ES-I3 (cell line): ENCODE measurements around the gene ZNF423.

ENCODE experiments used
- H3K36me3 ChIP-seq: 2 replicates; pipeline ENCODE4 v1.6.1; 2013; ENCODE audit warnings: mild to moderate bottlenecking, low read length, control low read depth, moderate library complexity; ENCODE audit not compliant: insufficient read depth
- H3K4me1 ChIP-seq: 2 replicates; pipeline ENCODE4 v1.6.1; 2013; ENCODE audit warnings: mild to moderate bottlenecking, control low read depth, low read length; ENCODE audit not compliant: insufficient read depth
- H3K9ac ChIP-seq: 2 replicates; pipeline ENCODE4 v1.6.1; 2013; ENCODE audit warnings: low read depth, mild to moderate bottlenecking, low read length, moderate library complexity
- H3K9me3 ChIP-seq: 2 replicates; pipeline ENCODE4 v1.6.1; 2013; ENCODE audit warnings: mild to moderate bottlenecking, low read length, moderate library complexity; ENCODE audit not compliant: control insufficient read depth, insufficient read depth

The ZNF423 gene

DNA sequence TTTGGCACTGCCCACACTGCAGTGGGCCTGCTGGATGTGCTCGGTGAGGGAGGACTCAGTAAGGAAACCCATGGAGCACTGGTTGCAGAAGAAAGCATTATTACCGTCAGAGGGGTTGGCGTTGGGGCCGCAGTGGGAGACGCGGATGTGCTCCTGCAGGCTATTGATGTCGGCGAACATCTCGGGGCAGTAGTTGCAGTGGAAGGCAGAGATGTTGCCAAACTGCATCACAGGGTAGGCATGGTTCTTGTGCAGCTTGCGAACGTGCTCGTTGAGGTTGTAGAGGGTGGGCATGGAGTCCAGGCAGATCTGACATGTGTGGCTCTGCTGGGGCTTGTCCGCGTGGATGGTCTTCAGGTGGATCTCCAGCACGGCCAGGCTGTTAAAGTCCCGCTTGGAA, 218.4 kb downstream of the ZNF423 start:
- Histone ChIP-seq H3K9me3 (no peaks in the 10 kb centered on the region), H3K36me3 (no peaks in the 10 kb centered on the region), H3K4me1 (peaks cover 24% of the 10 kb centered on the region), H3K9ac (no peak overlapping the region)

GRCh38 chr16:49636608-49637007, 219.3 kb downstream of the ZNF423 start:
- H3K4me1 ChIP-seq: peaks cover 16% of the 10 kb centered on the region
- H3K9me3 ChIP-seq: no peaks in the 10 kb centered on the region
- no peaks in the 10 kb centered on the region for H3K36me3 ChIP-seq
- H3K9ac ChIP-seq: no peak overlapping the region

- Histone ChIP-seq H3K9me3 (no peaks in the 10 kb centered on the region), H3K36me3 (no peaks in the 10 kb centered on the region), H3K4me1 (peaks cover 14% of the 10 kb centered on the region), H3K9ac (no peak overlapping the region)
Observed at GRCh38 chr16:49635591-49636581, 220.0 kb downstream of the ZNF423 start.

DNA sequence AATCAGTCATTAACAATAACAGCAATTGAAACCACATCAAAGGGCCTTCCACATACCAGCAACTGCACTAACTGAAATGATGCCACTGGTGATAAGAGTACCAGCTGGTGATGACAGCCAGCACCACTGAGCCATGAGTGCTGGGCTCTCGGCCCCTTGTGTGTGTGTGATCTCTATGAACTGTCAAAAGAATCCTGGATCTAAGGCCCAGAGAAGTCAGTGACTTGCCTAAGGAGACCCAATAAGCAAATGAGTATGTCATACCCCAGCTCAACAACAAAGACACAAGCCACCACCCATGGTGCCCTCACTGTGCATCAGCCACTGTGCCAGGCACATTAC, 220.9 kb downstream of the ZNF423 start:
- H3K36me3 ChIP-seq: no peaks in the 10 kb centered on the region
- H3K9me3 ChIP-seq: peaks cover 1% of the 10 kb centered on the region; the same call in 1 of the 2 replicates
- no peak overlapping the region for H3K9ac ChIP-seq
- peaks cover 10% of the 10 kb centered on the region for H3K4me1 ChIP-seq

- H3K9ac ChIP-seq: no peak overlapping the region
- peaks cover 7% of the 10 kb centered on the region for H3K4me1 ChIP-seq
- no peaks in the 10 kb centered on the region for H3K36me3 ChIP-seq
- peaks cover 3% of the 10 kb centered on the region; the same call in 1 of the 2 replicates for H3K9me3 ChIP-seq
Observed at GRCh38 chr16:49634235-49635008, 221.5 kb downstream of the ZNF423 start.

GRCh38 chr16:49632795-49633184, 223.1 kb downstream of the ZNF423 start:
- H3K4me1 ChIP-seq: peaks cover 2% of the 10 kb centered on the region; the same call in 1 of the 2 replicates
- no peaks in the 10 kb centered on the region for H3K36me3 ChIP-seq
- peaks cover 3% of the 10 kb centered on the region; the same call in 1 of the 2 replicates for H3K9me3 ChIP-seq

DNA sequence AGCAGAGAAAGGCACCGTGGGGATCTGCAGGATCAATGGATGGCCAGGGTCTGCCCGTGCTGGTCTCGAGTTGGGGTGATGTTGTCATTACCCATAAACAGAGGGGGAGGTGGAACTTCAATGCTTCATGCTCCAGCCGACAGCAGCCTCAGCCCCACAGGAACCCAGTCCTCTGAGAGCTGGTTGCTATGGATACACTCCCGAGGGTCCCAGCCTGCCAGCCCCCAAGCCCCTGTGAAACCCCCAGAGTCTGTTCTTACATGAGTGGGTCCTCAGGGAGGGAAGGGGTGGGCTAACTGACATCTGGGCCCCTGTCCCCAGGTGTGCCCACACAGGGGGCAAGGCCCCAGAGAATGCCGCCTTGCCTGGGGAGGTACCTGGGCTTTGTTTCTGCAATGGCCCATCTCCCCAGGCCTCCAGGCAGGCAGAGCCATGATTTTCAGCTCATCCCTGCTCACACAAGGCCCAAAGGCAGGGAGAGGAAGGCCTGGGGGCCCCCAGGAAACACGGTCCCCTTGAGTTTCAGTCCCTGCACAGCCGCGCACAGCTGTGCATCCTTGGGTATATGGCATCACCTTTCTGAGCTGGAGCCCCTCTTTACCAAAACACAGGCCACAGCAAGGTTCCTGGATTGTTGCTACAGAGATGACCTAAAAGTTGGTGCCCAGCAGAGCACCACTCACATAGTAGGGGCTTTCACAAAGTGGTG, 223.7 kb downstream of the ZNF423 start:
- peaks cover 3% of the 10 kb centered on the region; the same call in 1 of the 2 replicates for H3K9me3 ChIP-seq
- no peaks in the 10 kb centered on the region for H3K36me3 ChIP-seq
- H3K4me1 ChIP-seq: peaks cover 2% of the 10 kb centered on the region; the same call in 1 of the 2 replicates
- no peak overlapping the region for H3K9ac ChIP-seq

More at GRCh38 chr16:49632795-49633184, 223.1 kb downstream of the ZNF423 start:
- no peak overlapping the region for H3K9ac ChIP-seq

DNA sequence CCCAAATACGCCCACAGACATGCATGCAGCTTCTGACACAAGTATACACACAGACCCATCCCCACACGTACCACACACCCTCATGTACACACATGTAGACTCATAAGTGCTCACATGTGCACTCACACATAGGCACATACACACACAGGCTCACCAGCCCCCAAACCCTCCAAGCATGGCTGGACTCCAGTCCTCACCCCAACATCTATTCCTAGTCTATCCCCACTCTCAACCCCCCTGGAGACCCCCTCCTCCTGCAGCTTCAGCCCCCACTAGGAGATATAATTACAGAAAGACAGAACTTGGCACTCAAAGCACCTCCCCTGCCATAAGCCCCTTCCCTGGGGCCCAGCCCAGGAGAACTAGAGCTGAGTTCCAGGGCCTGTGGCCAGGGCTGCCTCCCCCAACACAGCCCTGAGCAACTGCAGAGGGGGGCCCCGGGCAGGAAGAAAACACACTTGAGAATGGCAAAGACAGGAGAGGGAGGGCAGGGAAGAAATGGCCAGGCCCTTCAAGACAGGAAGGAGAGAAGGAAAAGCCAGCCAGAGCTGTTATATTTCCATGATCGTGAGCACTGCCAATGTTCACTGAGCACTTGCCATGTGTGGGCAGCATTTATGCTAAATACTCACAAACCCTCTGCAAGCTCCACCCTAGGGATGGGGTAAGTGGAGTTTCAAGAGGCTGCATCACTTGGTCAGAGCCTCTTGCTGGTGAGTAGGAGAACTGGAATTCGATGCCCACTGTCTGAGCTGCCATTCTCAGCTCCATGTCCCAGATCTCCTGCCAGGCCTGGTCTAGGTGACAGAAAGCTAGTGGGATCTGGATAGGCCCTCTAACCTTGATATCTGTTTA, 224.5 kb downstream of the ZNF423 start:
- Histone ChIP-seq H3K9ac (no peak overlapping the region), H3K36me3 (no peaks in the 10 kb centered on the region), H3K9me3 (peaks cover 3% of the 10 kb centered on the region; the same call in 1 of the 2 replicates), H3K4me1 (peaks cover 2% of the 10 kb centered on the region; the same call in 1 of the 2 replicates)

DNA sequence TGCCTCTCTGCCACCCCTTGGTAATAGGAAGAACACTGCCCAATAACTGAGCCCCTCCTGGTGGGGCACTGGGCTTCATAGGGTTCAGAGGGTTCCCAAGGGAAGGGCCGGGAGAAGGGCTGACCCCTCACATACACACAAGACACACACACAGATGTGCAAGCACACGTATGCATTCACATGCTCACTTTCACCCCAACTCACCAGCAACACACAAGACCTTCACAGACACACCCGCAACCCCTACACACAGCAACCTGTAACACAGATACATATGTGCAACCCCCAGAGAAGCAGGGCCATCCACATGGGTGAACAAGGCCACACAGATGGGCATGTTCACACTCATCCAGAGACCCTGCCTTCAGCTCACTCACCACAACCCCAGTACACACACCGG, 225.1 kb downstream of the ZNF423 start:
- Histone ChIP-seq H3K9ac (no peak overlapping the region), H3K4me1 (peaks cover 2% of the 10 kb centered on the region; the same call in 1 of the 2 replicates), H3K36me3 (no peaks in the 10 kb centered on the region), H3K9me3 (peaks cover 3% of the 10 kb centered on the region; the same call in 1 of the 2 replicates)

DNA sequence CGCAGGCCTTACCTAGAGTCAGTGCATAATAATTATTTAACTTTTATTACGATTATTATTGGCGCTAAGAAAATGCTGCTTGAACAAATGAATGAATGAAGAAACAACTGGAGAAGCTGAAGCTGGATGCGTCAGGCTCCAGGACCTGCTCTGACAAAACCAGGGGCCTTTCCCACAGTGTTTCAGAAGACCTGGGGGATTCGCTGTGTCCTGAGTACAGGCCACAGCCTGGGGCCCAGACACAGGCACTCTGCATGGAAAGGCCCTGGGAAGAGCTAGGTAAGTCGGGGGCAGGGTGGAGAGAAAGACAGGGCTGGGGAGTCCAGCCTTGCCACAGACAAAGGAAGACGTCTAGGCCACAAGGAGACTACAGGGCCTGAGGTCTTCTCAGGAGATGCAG, 226.1 kb downstream of the ZNF423 start:
- H3K9me3 ChIP-seq: peaks cover 3% of the 10 kb centered on the region; the same call in 1 of the 2 replicates
- no peaks in the 10 kb centered on the region for H3K36me3 ChIP-seq
- H3K9ac ChIP-seq: no peak overlapping the region
- H3K4me1 ChIP-seq: peaks cover 2% of the 10 kb centered on the region; the same call in 1 of the 2 replicates

DNA sequence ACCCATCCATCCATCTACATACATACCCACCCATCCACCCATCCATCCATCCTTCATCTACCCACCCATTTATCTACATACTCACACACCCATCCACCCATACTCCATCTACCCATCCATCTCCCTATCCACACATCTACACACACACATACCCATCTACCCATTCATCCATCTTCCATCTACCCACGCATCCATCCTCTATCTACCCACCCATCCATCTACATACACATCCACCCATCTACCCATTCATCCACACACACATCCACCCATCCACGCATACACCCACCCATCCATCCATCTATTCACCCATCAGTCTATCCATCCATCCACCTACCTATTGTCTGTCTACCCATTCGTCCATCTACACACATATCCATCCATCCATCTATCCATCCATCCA, 227.8 kb downstream of the ZNF423 start:
- no peak overlapping the region for H3K9ac ChIP-seq

GRCh38 chr16:49625311-49626065, 230.4 kb downstream of the ZNF423 start:
- Histone ChIP-seq H3K4me1 (peaks cover 5% of the 10 kb centered on the region; the same call in 1 of the 2 replicates), H3K9ac (no peak overlapping the region), H3K36me3 (no peaks in the 10 kb centered on the region), H3K9me3 (peaks cover 3% of the 10 kb centered on the region; the same call in 1 of the 2 replicates)

More for the DNA sequence above, 227.8 kb downstream of the ZNF423 start:
- peaks cover 3% of the 10 kb centered on the region; the same call in 1 of the 2 replicates for H3K9me3 ChIP-seq
- H3K4me1 ChIP-seq: peaks cover 2% of the 10 kb centered on the region; the same call in 1 of the 2 replicates
- H3K36me3 ChIP-seq: no peaks in the 10 kb centered on the region
